Liver (tissue), 9 donors: ENCODE data around the gene CHN2. TPM values are rescaled to one million over a fixed set of nuclear protein-coding genes. Genes with fewer than 3 reads are reported as not detected.

Experiments
- DNase-seq: peaks from one replicate; pipeline ENCODE4 v3.0.0-alpha.2; 2017; ENCODE audit warnings: low spot score
- H3K27ac ChIP-seq, 2 donors: one replicate each; pipeline ENCODE4 v1.7.0; 2013; ENCODE audit warnings: inconsistent platforms in 2 of 2, low read length in 2 of 2, control low read depth in 1 of 2, low read depth in 1 of 2, mild to moderate bottlenecking in 1 of 2
- H3K27me3 ChIP-seq, 4 donors: one replicate each; pipeline versions ENCODE4 v1.6.1 to v1.7.0; 2013; ENCODE audit warnings: low read length in 3 of 4, inconsistent platforms in 1 of 4, mild to moderate bottlenecking in 1 of 4, moderate library complexity in 1 of 4; ENCODE audit not compliant: control insufficient read depth in 4 of 4, insufficient read depth in 4 of 4
- H3K36me3 ChIP-seq, 4 donors: one replicate each; pipeline versions ENCODE4 v1.6.1 to v1.7.0; 2013; ENCODE audit warnings: low read length in 3 of 4, mild to moderate bottlenecking in 3 of 4, low read depth in 1 of 4, moderate library complexity in 1 of 4; ENCODE audit not compliant: control insufficient read depth in 4 of 4, insufficient read depth in 3 of 4
- H3K4me1 ChIP-seq, 4 donors: one replicate each; pipeline versions ENCODE4 v1.6.1 to v1.7.0; 2013; ENCODE audit warnings: low read length in 3 of 4, mild to moderate bottlenecking in 3 of 4, moderate library complexity in 1 of 4; ENCODE audit not compliant: control insufficient read depth in 4 of 4, insufficient read depth in 4 of 4
- H3K4me3 ChIP-seq, 3 donors: one replicate each; pipeline versions ENCODE4 v1.6.1 to v1.7.0; 2013; ENCODE audit warnings: low read length in 3 of 3, control low read depth in 1 of 3, low read depth in 1 of 3, mild to moderate bottlenecking in 1 of 3
- H3K9ac ChIP-seq, 2 donors: one replicate each; pipeline ENCODE4 v1.7.0; 2013; ENCODE audit warnings: low read length in 2 of 2, mild to moderate bottlenecking in 2 of 2, moderate library complexity in 2 of 2, control low read depth in 1 of 2, low read depth in 1 of 2
- H3K9me3 ChIP-seq, 4 donors: one replicate each; pipeline versions ENCODE4 v1.6.1 to v1.7.0; 2013; ENCODE audit warnings: low read length in 3 of 4; ENCODE audit not compliant: control insufficient read depth in 4 of 4
- EGR1 ChIP-seq, 2 donors: IDR thresholded peaks; 2 replicates each; pipeline ENCODE4 v1.6.1; 2016 to 2018; ENCODE audit warnings: antibody characterized with exemption in 2 of 2, low read depth in 2 of 2
- FOXA1 ChIP-seq: IDR thresholded peaks from 2 replicates; pipeline ENCODE4 v1.6.1; 2016; ENCODE audit warnings: antibody characterized with exemption
- FOXA2 ChIP-seq: IDR thresholded peaks from 2 replicates; pipeline ENCODE4 v1.6.1; 2016; ENCODE audit warnings: antibody characterized with exemption
- GABPA ChIP-seq, 2 donors: IDR thresholded peaks in 1 of 2; conservative IDR thresholded peaks in 1 of 2; 2 replicates each; pipeline ENCODE4 v1.6.1; 2016; ENCODE audit warnings: antibody characterized with exemption in 2 of 2, mild to moderate bottlenecking in 1 of 2, moderate library complexity in 1 of 2
- HNF4A ChIP-seq, 2 donors: conservative IDR thresholded peaks; 2 replicates each; pipeline ENCODE4 v1.6.1; 2016; ENCODE audit warnings: antibody characterized with exemption in 2 of 2, mild to moderate bottlenecking in 2 of 2
- HNF4G ChIP-seq: IDR thresholded peaks from 2 replicates; pipeline ENCODE4 v1.6.1; 2016; ENCODE audit warnings: antibody characterized with exemption
- NR2F2 ChIP-seq: IDR thresholded peaks from 2 replicates; pipeline ENCODE4 v1.6.1; 2016; ENCODE audit warnings: antibody characterized with exemption
- RAD21 ChIP-seq, 2 donors: IDR thresholded peaks; 2 replicates each; pipeline ENCODE4 v1.6.1; 2016; ENCODE audit warnings: antibody characterized with exemption in 2 of 2, mild to moderate bottlenecking in 2 of 2
- RXRA ChIP-seq, 2 donors: IDR thresholded peaks; 2 replicates each; pipeline ENCODE4 v1.6.1; 2017 to 2018; ENCODE audit warnings: antibody characterized with exemption in 2 of 2, mild to moderate bottlenecking in 1 of 2
- SP1 ChIP-seq: IDR thresholded peaks from 2 replicates; pipeline ENCODE4 v1.6.1; 2018; ENCODE audit warnings: antibody characterized with exemption, mild to moderate bottlenecking
- TAF1 ChIP-seq: conservative IDR thresholded peaks from 2 replicates; pipeline ENCODE4 v1.6.1; 2016; ENCODE audit warnings: antibody characterized with exemption, mild to moderate bottlenecking
- YY1 ChIP-seq: IDR thresholded peaks from 2 replicates; pipeline ENCODE4 v1.6.1; 2016; ENCODE audit warnings: antibody characterized with exemption, mild to moderate bottlenecking
- WGBS: extraction: QIAGEN DNeasy Blood & Tissue Kit; methylation state at CpG from one replicate; pipeline ENCODE4 v1.1.7; 2013; 5-methylcytosine and 5-hydroxymethylcytosine counted together
- polyA plus RNA-seq, 2 donors: library from polyadenylated mRNA; stranded (reverse) in 1 of 2; unstranded in 1 of 2; fragments of 200-250 nt in 1 of 2; fragments of >200 nt in 1 of 2; fragmentation: Nextera tagmentation in 1 of 2; extraction: Ambion mirVana in 1 of 2; gene quantifications; one replicate each; pipeline versions ENCODE4 v1.2.1 to v1.2.3, GENCODE V29; 2013 to 2015
- total RNA-seq, 2 donors: library from RNA; depleted of rRNA; stranded (reverse); fragments of >200 nt; gene quantifications; one replicate each; pipeline ENCODE4 v1.2.3, GENCODE V29; 2014
- TF ChIP-seq, protein P1 (sequence below): fragments of 150-350 bp; IDR thresholded peaks from 2 replicates; pipeline ENCODE4 v1.5.1; 2017; ENCODE audit warnings: improper control_type of control experiment, low read depth, low read length; ENCODE audit not compliant: missing input control
- TF ChIP-seq, protein P2 (sequence below): IDR thresholded peaks from 2 replicates; pipeline ENCODE4 v1.6.1; 2016; ENCODE audit warnings: antibody characterized with exemption, mild to moderate bottlenecking
- TF ChIP-seq, protein P3 (sequence below): IDR thresholded peaks from 2 replicates; pipeline ENCODE4 v1.6.1; 2016; ENCODE audit warnings: antibody characterized with exemption
- TF ChIP-seq, protein P4 (sequence below): IDR thresholded peaks from 2 replicates; pipeline ENCODE4 v1.6.1; 2016; ENCODE audit warnings: antibody characterized with exemption
- donor health status: healthy.
- donor health status: healthy.
- donor health status: healthy.
- donor health status: healthy.
- donor health status: healthy.

The CHN2 gene
- total and polyA plus RNA-seq, 4 donors: 8.3 to 25.4 (median 17.8) TPM

DNA sequence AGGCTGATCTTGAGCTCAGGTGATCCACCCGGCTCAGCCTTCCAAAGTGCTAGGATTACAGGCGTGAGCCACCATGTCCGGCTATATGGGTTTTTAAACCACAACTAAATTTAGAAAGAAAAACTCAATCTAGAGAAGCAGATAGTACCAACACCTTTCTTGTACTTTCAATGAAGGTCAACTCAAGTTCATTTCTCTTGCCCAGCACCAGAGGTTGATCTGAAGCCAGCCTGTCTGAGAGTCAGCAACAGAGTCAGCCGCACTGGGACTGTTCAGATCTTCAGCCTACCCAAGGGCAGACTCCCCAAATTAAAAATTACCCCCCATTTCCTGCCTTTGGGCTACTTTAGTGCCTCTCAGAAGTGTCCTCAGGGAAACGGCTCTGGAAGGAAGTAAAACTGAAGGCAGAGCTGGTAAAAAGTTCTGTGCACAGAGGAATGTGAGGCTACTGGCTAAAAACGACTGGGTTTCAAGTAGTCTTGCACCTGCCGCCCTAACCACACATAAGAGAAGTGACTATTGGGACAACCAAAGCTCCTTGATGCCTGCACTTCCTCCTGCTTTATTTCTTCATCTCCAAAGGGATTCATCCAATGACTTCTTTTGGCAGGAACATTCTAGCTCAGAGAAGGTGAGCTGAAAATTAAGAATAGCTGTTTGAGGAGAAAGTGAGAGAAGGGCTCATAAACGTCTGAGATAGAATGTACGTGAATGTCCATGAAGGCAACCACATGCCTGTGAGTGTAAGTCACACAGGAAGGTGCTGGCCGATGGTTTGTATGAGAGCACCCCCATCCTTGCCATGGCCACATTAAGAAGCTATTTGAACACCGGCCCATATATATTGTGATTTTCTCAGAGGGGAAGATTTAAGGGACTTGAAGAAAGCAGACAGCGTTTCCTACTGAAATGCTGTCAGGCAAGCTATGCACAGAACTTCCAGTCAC is 226.7 kb downstream of the CHN2 start:
- Histone ChIP-seq H3K27ac (no peak overlapping the region), H3K4me1 (no peaks in the 10 kb centered on the region), H3K4me3 (no peak overlapping the region), H3K27me3 (no peaks in the 10 kb centered on the region), H3K36me3 (no peaks in the 10 kb centered on the region), H3K9ac (no peak overlapping the region), H3K9me3 (no peaks in the 10 kb centered on the region)
- WGBS: 89% methylated on average over 12 of the region's 12 CpGs
- TF ChIP-seq YY1: no peak
- TF ChIP-seq FOXA1: no peak
- TF ChIP-seq RXRA (IDR thresholded peaks at IDR 0.05): no peak
- TF ChIP-seq, protein P1, sequence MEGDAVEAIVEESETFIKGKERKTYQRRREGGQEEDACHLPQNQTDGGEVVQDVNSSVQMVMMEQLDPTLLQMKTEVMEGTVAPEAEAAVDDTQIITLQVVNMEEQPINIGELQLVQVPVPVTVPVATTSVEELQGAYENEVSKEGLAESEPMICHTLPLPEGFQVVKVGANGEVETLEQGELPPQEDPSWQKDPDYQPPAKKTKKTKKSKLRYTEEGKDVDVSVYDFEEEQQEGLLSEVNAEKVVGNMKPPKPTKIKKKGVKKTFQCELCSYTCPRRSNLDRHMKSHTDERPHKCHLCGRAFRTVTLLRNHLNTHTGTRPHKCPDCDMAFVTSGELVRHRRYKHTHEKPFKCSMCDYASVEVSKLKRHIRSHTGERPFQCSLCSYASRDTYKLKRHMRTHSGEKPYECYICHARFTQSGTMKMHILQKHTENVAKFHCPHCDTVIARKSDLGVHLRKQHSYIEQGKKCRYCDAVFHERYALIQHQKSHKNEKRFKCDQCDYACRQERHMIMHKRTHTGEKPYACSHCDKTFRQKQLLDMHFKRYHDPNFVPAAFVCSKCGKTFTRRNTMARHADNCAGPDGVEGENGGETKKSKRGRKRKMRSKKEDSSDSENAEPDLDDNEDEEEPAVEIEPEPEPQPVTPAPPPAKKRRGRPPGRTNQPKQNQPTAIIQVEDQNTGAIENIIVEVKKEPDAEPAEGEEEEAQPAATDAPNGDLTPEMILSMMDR: no peak
- no peak for TF ChIP-seq NR2F2
- no peak for TF ChIP-seq HNF4G
- no peak for TF ChIP-seq TAF1
- no peak for TF ChIP-seq EGR1 (IDR thresholded peaks at IDR 0.05; ENCODE audit: low read depth in 2 of 2)
- no peak for TF ChIP-seq FOXA2
- no peak for TF ChIP-seq HNF4A (conservative IDR thresholded peaks at IDR 0.05)
- TF ChIP-seq, protein P2, sequence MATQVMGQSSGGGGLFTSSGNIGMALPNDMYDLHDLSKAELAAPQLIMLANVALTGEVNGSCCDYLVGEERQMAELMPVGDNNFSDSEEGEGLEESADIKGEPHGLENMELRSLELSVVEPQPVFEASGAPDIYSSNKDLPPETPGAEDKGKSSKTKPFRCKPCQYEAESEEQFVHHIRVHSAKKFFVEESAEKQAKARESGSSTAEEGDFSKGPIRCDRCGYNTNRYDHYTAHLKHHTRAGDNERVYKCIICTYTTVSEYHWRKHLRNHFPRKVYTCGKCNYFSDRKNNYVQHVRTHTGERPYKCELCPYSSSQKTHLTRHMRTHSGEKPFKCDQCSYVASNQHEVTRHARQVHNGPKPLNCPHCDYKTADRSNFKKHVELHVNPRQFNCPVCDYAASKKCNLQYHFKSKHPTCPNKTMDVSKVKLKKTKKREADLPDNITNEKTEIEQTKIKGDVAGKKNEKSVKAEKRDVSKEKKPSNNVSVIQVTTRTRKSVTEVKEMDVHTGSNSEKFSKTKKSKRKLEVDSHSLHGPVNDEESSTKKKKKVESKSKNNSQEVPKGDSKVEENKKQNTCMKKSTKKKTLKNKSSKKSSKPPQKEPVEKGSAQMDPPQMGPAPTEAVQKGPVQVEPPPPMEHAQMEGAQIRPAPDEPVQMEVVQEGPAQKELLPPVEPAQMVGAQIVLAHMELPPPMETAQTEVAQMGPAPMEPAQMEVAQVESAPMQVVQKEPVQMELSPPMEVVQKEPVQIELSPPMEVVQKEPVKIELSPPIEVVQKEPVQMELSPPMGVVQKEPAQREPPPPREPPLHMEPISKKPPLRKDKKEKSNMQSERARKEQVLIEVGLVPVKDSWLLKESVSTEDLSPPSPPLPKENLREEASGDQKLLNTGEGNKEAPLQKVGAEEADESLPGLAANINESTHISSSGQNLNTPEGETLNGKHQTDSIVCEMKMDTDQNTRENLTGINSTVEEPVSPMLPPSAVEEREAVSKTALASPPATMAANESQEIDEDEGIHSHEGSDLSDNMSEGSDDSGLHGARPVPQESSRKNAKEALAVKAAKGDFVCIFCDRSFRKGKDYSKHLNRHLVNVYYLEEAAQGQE: no peak
- TF ChIP-seq RAD21 (IDR thresholded peaks at IDR 0.05): no peak
- TF ChIP-seq, protein P3, sequence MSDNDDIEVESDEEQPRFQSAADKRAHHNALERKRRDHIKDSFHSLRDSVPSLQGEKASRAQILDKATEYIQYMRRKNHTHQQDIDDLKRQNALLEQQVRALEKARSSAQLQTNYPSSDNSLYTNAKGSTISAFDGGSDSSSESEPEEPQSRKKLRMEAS: no peak
- DNase-seq: no peak

DNA sequence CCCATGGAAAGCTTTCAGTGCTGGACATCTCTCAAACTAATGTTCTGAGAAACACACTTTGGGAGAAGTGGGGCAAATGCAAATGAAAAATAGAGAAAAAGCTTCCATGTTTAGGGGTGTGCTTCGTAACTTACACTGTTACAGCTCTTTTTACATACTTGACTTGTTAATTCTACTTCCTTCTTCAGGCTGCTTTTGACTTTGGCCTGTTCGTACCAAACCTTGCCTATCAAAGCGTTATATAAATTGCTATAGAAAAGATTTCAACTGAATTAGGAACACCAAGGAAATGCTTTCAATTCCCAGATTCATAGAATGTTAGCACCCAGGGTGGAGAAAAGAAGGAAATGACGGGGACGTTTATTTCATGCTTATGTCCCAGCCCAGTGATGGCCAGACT is 228.3 kb downstream of the CHN2 start:
- H3K27ac ChIP-seq: no peak overlapping the region
- H3K9me3 ChIP-seq: no peaks in the 10 kb centered on the region
- DNase-seq: no peak
- H3K27me3 ChIP-seq: no peaks in the 10 kb centered on the region
- H3K9ac ChIP-seq: no peak overlapping the region
- no peak overlapping the region for H3K4me3 ChIP-seq
- WGBS: 79% methylated on average over 5 of the region's 5 CpGs
- no peaks in the 10 kb centered on the region for H3K4me1 ChIP-seq
- TF ChIP-seq SP1 (no peak), RXRA (IDR thresholded peaks at IDR 0.05) (no peak), HNF4G (no peak), TAF1 (no peak), GABPA (IDR thresholded peaks at IDR 0.05 in 1 of 2, conservative IDR thresholded peaks at IDR 0.05 in 1 of 2) (no peak), FOXA1 (no peak), NR2F2 (no peak), FOXA2 (no peak)
- TF ChIP-seq, protein P1: no peak
- TF ChIP-seq, protein P4, sequence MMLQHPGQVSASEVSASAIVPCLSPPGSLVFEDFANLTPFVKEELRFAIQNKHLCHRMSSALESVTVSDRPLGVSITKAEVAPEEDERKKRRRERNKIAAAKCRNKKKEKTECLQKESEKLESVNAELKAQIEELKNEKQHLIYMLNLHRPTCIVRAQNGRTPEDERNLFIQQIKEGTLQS: no peak
- TF ChIP-seq, protein P2: no peak
- TF ChIP-seq, protein P3: no peak
- H3K36me3 ChIP-seq: no peaks in the 10 kb centered on the region
